HG03159 (cell line): ENCODE results near the gene SURF4.

Experiments used
- ATAC-seq: cut with Tn5 transposase; IDR thresholded peaks from one replicate; pipeline ENCODE4 v1.9.1; 2021; ENCODE audit warnings: mild to moderate bottlenecking, moderate library complexity; ENCODE audit not compliant: unreplicated experiment

The SURF4 gene

GRCh38 chr9:133375724-133376654 is at the start of gene SURF4, which contains the start of gene STKLD1:
Gene SURF4 (minus strand): TSS chr9:133376060. CDS start chr9:133375969, 91 bp downstream.
Gene STKLD1 (plus strand): TSS chr9:133376366. CDS start chr9:133376474, 108 bp downstream.
- ATAC-seq, result peak; percentile 90

DNA sequence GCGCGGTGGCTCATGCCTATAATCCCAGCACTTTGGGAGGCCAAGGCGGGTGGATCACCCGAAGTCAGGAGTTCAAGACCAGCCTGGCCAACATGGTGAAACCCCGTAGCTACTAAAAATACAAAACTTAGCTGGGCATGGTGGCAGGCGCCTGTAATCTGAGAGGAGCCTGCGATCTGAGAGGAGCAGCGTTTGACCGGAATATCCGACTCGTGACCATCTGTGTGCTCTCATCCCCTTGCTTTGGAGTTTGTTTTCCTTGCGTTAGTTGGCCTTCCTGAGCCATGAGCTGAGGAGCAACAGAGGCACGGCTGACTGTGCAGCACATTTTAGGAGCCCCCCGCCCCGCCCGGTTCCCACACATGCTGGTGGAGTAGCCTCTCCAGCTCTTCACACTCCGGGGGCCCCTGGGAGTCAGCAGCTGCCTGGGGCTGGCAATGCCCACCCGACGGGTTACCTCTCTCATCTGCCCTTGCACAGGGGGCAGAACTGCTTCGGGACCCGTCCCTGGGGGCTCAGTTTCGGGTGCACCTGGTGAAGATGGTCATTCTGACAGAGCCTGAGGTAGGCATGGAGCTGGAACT is 49.3 kb upstream of the SURF4 start:
- ATAC-seq, result no peak

- ATAC-seq, result no peak
Measured at GRCh38 chr9:133424187-133424586, 48.3 kb upstream of the SURF4 start.

- ATAC-seq, result no peak
Measured at GRCh38 chr9:133423216-133423615, 47.4 kb upstream of the SURF4 start.

DNA sequence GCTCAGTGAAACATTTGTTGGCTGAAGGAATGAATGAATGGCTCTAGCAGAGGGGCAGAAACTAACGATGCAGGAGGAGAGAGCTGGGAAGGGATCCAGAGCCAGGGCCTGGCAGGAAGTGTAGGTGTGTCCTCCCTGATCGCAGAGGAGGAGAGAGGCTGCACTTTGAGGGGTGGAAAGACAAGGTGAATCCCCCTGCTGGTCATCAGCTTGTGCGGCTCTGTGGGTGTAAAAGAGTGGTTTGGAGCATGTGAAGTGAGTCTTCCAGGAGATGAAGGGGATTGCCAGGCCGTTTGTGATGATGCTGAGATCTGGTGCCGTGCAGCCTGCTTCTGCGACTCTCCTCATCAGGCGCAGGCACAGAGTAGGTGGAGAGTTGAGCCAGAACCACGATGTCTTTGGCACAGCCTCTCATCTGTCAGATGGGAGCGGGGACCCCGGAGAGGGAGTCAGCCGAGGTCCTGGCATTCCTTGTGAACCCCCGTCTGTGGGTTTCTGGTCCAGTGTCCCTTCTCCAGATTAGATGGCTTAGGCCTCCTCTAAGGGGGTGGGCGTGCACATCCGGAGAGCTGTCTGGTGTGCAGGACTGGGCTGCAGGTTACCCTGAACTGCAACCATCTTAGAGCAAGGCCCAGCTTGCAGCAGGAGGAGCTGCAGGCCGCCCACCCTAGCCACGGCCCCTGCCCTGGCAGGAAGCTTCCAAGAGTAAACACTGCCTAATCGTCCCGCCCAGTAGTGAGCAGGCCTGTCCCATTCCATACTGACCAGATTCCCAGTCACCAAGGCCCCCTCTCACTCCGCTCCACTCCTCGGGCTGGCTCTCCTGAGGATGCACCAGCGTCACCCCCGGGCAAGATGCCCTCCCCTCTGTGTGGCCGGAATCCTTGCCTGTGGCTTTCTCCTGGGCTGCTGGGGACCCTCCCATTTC is 46.0 kb upstream of the SURF4 start, which contains the start of gene ADAMTS13:
Gene ADAMTS13, plus strand, starts transcription at position 753 of the 928 bp plus-strand sequence. Its CDS starts 77 bp downstream, at position 830.
- no peak for ATAC-seq

DNA sequence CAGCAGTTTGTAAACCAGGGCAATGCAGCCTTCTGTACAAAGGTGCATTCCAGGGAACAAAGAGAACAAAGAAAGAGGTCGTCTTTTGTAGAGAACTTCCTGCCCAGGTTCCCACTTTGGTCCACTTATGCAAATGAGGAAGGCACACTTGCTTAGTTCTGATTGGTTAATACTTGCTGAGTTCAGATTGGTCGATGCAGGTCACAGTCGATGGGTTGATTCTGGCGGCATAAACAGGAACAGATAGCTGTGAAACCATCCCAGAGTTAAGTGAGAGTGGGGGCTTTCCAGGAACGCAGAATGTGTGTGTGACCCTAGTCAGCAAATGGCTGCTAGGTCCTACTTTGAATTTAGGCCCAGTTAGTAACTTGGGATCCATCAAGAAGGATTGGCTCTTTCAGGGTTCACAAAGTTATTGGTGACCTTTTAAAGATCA is 44.5 kb upstream of the SURF4 start:
- no peak for ATAC-seq

DNA sequence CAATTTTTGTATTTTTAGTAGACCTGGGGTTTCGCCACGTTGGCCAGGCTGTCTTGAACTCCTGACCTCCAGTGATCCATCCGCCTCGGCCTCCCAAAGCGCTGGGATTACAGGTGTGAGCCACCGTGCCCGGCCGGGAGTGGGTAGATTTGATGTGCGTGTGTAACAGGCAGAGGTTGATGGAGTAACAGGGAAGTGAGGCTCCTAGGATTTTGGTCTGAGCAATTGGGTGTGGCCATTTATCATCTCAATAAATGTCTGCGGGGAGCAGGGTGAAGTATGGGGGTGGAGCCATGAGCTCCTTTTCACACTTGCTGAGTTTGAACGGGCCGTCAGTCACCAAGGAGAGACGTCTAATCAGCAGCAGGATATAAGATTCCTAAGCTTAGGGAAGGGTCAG is 43.1 kb upstream of the SURF4 start:
- ATAC-seq, result no peak

DNA sequence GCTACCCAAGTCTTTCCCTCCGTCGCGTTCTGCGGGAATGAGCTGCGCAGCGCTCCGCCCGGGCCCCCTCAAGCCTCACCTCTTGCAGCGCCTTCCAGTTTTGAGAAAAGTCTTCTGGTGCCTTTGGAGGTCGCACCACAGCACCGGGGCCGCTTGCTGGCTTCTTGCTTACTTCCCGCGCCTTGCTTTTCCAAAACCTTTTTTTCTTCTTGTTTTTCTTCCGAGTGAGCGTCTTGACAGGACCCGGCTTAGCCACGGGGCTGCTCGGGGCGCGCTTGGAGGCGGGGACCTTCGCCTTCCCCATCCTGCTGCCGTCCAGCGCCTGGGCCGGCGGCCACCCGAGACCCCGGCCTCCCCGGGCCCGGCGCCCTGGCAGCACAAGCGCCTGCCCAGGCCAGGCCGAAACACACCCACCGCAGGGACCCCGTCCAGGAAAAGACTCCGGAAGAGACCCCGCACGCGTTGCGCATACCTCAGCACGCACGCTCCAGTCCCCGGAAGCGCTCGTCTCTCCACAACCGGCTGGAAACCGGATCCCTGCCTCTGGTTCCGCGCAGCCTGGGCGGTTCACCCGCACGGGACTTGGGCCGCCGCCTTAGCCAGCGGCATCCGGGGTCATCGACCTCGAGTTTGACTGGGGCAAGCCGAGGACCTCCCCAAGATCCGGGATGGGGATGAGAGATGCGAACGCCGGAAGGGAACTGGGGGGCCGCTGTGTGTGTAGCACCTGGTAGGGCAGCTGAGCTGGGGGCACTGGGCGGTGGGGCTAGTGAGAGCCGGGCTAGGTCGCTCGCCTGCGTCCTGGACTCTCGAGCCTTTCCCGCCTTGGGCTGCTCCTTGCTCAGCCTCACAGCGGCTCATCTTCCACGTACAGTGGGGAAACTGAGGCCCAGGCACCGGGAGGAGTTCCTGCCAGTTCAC is 41.9 kb upstream of the SURF4 start, which contains the start of gene REXO4:
Gene REXO4, minus strand, starts transcription at position 470 of the 921 bp plus-strand sequence. Its CDS starts 166 bp downstream, at position 304.
- ATAC-seq, result peak; percentile 76

DNA sequence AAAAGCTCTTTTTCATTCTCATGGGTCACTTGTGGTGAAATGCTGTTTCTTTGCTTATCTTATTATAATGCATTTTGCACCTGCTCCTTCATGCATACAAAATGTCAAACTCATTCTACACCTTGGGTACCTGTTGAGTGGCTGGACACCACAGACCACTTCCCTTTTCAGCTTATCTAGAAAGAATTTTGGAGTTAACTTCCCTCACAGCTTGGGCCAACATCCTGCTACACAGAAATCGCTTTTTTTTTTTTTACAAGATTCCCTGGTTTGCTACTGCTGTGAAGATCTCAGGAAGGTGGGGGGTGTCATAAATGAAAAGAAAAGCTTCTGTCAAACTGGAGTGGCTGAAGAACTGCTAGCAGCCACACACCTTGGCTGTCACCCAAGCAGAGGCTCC is 39.3 kb upstream of the SURF4 start:
- no peak for ATAC-seq

DNA sequence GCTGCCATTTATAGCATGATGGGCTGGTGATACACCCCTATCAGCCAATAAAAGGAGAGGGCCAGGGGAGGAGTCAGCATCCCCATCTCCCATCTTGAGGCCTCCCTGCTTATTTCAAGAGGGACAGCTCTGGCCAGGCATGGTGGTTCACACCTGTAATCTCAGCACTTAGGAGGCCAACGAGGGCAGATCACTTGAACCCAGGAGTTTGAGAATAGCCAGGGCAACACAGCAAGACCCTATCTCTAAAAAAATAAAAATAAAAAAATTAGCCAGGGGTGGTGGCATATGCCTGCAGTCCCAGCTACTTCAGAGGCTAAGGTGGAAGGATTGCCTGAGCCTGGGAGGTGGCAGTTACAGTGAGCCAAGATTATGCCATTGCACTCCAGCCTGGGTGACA is 32.2 kb upstream of the SURF4 start:
- no peak for ATAC-seq

- no peak for ATAC-seq
Measured at GRCh38 chr9:133406480-133407307, 30.8 kb upstream of the SURF4 start.

- ATAC-seq, result no peak
Measured at GRCh38 chr9:133405508-133406438, 29.9 kb upstream of the SURF4 start.

DNA sequence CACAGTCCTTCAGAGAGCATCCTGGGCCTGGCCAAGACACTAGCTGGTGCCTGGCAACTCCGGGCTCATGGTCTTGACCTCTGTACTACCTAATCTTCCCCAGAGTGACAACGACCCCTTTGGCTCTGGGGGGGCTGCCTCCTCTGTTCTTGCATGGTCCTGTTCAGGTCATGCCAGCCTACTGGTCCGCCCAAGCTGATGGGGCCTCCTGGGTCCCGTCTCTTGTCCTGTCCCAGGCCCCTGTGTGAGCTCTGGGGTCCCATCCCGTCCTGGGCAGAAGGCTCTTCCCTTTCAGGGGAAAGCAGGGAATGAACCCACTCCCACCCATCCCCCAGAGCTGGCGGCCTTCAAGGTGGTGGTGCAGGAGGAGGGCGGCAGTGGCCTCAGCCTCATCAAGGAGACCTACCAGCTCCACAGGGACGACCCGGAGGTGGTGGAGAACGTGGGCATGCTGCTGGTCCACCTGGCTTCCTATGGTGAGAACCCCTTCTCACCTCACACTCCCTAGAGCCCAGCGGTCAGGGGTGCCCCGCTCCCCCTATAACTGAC is 28.7 kb upstream of the SURF4 start:
- ATAC-seq, result no peak

- no peak for ATAC-seq
Measured at GRCh38 chr9:133403766-133404453, 28.1 kb upstream of the SURF4 start.

GRCh38 chr9:133402689-133403088 is 26.8 kb upstream of the SURF4 start:
- no peak for ATAC-seq

- ATAC-seq, result no peak
Measured at GRCh38 chr9:133401588-133401987, 25.7 kb upstream of the SURF4 start.

- ATAC-seq, result no peak
Measured at GRCh38 chr9:133400292-133400691, 24.4 kb upstream of the SURF4 start.
